ENCODE measurements around the gene TSPAN16.

The TSPAN16 gene

DNA sequence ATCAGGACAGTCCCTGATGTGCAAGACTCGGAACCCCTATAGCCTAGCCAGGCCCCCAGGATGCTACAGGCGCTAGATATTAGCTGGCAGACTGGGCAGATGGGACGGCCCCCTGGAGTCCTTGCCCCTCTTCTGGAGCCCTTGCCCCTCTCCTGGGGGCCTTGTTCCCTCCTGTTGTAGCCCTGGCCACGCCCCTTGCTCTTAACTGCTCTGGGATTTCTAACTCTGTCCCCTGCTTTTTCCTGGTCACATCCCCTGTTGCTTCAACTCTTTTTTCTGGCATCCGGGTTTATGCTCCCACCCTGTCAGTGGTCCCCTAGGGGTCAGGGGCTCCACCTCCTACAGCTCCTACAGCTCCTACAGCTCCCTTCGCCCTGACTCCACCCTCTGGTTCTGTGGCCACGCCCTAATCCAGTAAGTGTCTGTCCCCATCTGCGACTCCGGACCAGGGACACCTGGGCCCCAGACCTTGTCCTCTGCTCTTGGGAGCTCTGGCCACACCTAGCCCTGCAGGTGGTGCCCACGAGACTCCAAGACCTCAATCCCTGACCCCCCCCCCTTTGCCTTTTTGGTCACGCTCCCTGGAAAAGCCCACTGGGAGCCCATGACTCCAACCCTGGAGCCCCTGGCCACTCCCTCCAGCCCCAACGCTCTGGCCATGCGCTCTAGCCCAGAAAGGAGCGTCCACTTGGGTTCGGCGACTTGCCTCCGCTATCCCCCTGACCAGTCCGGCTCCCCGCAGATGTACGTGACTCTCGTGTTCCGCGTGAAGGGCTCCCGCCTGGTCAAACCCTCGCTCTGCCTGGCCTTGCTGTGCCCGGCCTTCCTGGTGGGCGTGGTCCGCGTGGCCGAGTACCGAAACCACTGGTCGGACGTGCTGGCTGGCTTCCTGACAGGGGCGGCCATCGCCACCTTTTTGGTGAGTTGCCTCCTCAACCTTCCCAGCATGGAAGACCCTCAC, 66.1 kb downstream of the TSPAN16 start:
- no peak overlapping the region for H3K4me3 ChIP-seq (ENCODE audit: low read length)

DNA sequence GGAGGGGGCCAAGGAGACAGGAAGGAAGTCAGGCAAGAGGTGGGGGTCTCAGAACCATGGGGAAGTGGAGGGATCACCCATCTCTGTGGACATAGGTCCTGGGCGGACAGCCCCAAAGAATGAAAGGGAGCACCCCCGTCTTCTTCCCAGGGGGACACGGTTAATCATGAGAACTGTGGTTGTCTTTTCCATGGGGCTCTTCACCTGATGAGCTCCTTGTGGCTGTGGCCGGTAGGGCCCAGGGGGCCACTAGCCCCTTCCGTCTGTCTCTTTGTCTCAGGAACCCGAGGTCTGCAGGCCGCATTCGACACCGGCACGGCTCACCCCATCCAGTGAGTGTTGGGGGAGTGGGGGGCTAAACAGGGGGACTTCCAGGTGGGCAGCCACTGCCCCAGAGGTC, 67.9 kb downstream of the TSPAN16 start:
- H3K4me3 ChIP-seq (ENCODE audit: low read length) = no peak overlapping the region
- no peak for DNase-seq (ENCODE audit: low read depth, low spot score)

More for the DNA sequence above, 66.1 kb downstream of the TSPAN16 start:
- DNase-seq (ENCODE audit: low read depth, low spot score) = no peak

DNA sequence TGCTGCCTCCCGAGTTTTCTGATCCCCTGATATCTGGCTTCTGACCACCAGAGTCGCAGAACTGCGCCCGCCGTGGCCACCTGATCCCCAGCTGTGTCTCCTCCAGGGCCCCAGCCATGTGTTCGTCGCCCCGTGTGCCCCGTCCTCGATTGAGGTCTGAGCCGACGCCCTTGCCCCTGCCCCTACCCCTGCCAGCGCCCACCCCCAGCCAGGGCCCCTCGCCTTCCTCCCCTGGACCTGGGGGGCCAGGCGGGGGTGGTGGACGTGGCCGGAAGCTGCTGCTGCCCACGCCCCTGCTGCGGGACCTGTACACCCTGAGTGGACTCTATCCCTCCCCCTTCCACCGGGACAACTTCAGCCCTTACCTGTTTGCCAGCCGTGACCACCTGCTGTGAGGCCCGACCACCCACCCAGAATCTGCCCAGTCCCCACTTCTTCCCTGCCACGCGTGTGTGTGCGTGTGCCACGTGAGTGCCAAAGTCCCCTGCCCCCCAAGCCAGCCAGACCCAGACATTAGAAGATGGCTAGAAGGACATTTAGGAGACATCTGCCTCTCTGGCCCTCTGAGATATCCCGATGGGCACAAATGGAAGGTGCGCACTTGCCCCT, 68.4 kb downstream of the TSPAN16 start:
- no peak overlapping the region for H3K4me3 ChIP-seq (ENCODE audit: low read length)
- DNase-seq (ENCODE audit: low read depth, low spot score) = no peak

DNA sequence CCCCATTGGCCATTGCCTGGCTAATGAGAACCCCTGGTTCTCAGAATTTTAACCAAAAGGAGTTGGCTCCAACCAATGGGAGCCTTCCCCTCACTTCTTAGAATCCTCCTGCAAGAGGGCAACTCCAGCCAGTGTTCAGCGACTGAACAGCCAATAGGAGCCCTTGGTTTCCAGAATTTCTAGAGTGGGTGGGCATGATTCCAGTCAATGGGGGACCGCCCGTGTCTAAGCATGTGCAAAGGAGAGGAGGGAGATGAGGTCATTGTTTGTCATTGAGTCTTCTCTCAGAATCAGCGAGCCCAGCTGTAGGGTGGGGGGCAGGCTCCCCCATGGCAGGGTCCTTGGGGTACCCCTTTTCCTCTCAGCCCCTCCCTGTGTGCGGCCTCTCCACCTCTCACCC, 69.0 kb downstream of the TSPAN16 start:
- H3K4me3 ChIP-seq (ENCODE audit: low read length) = no peak overlapping the region
- no peak for DNase-seq (ENCODE audit: low read depth, low spot score)

Data from Jurkat, Clone E6-1 (cell line).